T47D (cell line): ENCODE results near the gene ANO4.

ENCODE experiments used
- DNase-seq, 2 experiments: peaks; one replicate each; pipeline versions ENCODE4 v3.0.0 to v3.0.0-alpha.2; 2011 to 2012; ENCODE audit warnings: low read depth in 1 of 2, low spot score in 1 of 2
- JUND ChIP-seq: IDR thresholded peaks from 2 replicates; pipeline ENCODE4 v1.6.1; 2012; ENCODE audit warnings: low read depth
- in situ Hi-C: cut with HindIII; loops from 2 replicates; pipeline ENCODE4 v1.10.0; 2016; ENCODE audit warnings: low sequenced_read_pairs, low pct_unique_long_range_greater_than_20kb

ANO4 gene

DNA sequence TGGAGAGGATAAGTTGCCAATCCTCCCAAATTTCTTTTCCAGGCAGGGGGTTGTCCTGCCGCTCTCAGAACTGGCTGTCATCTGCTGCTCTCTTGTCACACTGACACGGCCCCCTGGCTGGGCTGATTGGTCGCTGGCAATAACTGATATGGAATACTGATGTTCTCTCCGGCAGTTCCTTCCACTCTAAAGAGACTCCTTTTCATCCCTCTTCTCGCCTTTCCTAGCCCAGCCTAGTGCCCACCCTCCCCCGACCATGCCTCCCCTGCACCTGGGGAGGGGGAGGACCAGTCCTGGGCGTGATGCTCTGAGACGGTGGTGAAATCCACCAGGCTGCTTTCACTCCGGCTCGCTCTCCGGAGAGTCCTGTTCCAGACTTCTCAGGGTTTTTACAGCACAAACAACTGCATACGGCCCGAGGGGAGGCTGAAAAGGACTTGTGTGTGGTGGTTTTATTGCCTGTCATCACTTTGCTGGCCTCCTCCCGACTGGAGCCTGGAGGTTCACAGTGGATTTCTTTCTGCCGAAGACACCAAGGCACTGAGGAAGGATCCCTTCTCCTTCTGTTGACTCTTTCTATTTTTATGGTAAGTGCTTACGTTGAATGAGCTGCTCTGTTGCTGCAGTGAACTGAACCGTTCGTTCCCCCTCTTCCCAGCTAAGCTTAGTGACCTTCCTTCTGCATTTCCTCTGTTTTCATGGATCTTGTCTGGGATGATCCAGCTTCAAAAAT, at the start of gene ANO4:
Gene ANO4 (plus strand): TSS at position 336 of the 733 bp plus-strand sequence. CDS start 107,010 bp downstream, outside the sequence.
- in situ Hi-C loops: no loop called here

DNA sequence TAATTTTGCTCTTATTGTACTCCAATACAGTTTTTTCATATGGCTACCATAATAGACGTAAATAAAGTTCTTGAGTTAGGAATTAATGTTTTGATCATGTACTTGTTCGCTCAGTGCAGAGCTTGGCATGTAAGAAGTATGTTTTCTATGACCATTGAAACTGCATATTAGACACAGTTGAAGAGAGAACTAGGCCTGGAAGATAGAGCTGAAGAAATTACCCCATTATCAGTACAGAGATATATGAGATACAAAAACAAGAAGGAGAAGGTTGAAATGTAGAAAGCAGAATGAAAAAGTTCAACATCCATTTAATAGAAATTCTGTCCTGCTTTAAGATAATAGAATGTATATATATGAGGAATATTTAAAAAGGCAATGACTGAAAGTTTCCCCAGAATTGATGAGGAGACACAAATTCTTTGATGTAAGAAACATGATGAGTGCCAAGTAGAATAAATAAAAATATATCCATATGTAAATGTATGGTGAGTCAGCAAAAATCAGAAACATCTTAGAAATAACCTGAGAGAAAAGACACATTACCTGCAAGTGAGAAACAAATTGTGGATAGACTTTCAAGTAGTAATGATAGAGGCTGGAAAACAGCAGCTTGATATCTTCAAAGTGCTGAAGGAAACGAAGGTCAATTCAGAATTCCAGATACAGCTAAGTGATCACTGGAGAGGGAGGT, 49.1 kb upstream of the ANO4 start:
- in situ Hi-C loops: no loop called here
- DNase-seq: no peak
- no peak for TF ChIP-seq JUND

More for the DNA sequence above, at the start of gene ANO4:
- no peak for TF ChIP-seq JUND
- peak; percentile 7 to 12 for DNase-seq

DNA sequence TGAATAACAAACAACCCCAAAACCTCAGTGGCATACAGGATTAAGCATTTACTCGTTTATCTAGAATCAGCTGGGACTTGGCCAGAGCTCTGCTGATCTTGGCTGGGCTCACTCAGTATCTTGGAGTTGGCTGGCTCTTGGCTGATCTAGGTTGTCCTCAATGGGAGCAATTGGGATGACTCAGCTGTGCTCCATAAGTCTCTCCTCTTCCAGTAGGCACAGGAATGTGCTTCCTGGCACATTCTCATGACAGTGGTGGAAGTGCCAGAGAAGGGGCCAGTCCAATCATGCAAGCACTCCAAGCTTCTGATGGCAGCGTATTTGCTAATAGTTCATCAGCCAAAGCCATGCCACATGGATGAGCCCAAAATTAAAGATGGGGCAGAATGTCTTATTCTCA, 41.7 kb upstream of the ANO4 start:
- in situ Hi-C loops: no loop called here
- no peak for TF ChIP-seq JUND
- DNase-seq: no peak

GRCh38 chr12:100753837-100754236, 40.7 kb upstream of the ANO4 start:
- in situ Hi-C loops: no loop called here
- DNase-seq: no peak
- no peak for TF ChIP-seq JUND

GRCh38 chr12:100755186-100755585, 39.4 kb upstream of the ANO4 start:
- TF ChIP-seq JUND: no peak
- DNase-seq: no peak
- in situ Hi-C loops: no loop called here

DNA sequence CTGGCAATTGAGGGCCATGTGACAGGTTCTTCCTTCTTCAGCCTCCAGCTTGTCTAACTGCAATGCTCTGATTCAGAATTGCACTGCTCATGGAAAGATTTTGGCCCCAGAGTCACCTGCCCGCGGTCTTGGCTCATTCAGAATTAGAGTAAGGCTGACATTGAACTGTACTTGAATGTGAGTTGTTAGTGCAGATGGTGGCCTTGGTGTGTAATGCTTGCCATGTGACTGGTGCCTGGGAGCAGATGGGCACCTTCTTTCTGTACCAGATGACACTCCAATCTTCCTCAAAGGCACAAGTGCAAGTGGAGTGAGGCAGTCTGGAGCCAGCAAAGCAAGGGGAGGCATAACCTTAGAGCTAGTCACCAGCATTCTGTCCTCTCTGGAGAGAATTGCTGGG, 36.5 kb upstream of the ANO4 start:
- no peak for DNase-seq
- in situ Hi-C loops: no loop called here
- no peak for TF ChIP-seq JUND

DNA sequence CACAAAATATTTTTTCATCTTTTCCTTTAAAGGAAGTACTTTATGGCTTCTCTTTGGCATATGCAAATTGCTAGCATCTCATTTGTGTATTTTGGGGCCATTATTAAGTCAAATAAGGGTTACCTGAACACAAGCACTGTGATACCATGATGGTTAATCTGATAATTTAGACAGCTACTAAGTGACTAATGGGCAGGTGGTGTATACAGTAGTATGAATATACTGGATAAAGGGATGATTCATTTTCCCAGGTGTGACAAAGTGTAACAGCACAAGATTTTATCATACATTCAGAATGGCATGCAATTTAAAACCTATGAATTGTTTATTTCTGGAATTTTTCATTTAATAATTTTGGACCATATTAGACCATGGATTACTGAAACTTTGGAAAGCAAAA, 27.2 kb upstream of the ANO4 start:
- no peak for TF ChIP-seq JUND
- no peak for DNase-seq
- in situ Hi-C loops: no loop called here

- DNase-seq: no peak
- TF ChIP-seq JUND: no peak
- in situ Hi-C loops: no loop called here
Measured at GRCh38 chr12:100767950-100768349, 26.6 kb upstream of the ANO4 start.

DNA sequence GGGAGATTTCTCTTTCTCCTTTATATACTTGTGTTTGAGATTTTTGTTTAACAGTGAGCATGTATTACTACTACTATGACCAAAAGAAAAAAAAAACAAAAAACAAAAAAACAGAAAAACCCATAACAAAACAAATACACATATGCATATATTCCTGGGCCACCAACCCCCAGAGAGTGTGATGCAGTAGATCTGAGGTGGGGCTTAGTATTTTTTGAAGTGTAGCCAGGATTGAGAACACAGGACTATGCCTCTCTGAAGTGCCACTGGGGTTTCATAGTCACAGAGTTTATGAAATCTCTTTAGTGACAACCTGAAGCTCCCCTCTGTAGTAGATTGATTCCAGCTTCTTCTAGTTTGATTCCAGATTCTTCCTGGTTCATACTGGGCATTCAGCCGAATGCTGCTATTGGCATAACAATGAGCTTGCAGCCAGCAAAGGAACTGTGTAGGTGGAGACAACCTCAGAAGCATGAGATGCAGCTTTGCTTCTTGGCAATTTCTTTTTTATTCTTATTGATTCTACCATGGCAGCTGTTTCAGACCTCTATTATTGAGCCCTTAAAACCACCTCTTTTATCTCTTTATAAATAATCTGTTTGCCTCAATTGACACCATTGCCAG, 15.5 kb upstream of the ANO4 start:
- DNase-seq: no peak
- no peak for TF ChIP-seq JUND
- in situ Hi-C loops: no loop called here

GRCh38 chr12:100789146-100789545, 5.4 kb upstream of the ANO4 start:
- TF ChIP-seq JUND: no peak
- DNase-seq: no peak
- in situ Hi-C loops: no loop called here

- no peak for DNase-seq
- in situ Hi-C loops: no loop called here
- no peak for TF ChIP-seq JUND
Measured at GRCh38 chr12:100789975-100790374, 4.6 kb upstream of the ANO4 start.

DNA sequence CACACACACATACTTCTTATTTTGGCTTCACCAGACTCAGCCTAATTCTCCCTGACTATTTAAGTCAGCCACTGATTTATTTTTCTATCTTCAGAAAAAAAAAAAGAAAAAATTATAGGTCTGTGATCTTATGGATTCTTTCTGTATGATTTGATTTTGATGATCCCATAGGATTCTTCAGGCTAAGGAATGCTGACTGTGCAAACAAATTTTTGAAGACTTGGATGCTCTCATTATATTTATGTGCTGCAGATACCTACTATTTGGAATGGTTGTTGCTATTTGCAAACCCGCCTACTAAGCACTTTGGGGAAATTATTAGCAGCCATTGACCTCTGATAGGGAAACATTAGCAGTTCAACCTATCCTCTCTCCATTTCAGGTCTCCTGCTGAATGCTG, 4.0 kb upstream of the ANO4 start:
- no peak for TF ChIP-seq JUND
- no peak for DNase-seq
- in situ Hi-C loops: no loop called here

DNA sequence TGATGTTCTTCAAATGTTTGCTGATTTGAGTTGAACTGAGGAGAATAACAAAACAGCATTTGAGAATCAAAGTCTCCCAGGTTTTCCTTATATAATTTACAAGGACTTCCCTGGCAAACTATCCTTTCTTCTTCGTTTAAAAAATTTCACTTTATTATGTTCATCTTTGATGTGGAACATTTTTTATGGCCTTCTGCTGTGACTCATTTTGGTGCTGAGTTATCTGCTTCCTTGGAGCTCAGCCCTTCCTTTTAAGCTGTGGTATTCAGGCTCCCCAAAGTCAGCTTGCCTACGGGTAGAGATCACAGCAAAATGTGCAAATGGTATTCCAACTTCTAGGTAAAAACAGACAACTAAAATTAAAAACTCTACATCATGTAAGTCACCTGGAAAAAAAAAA, 1.4 kb upstream of the ANO4 start:
- no peak for TF ChIP-seq JUND
- no peak for DNase-seq
- in situ Hi-C loops: no loop called here
